Measurements from ENCODE around the gene NFU1. TPM values are rescaled to one million over a fixed set of nuclear protein-coding genes. Genes with fewer than 3 reads are reported as not detected.

Gene NFU1
- total RNA-seq, 2 experiments from 2014 or later, result 15.4 to 30.5 TPM

GRCh38 chr2:69368588-69368987 lies 68.6 kb downstream of the NFU1 start:
- POLR2A ChIA-PET, result no interaction called here
- BruUV-seq (replicated peaks), result no TSS peak
- H4K20me1 ChIP-seq (ENCODE audit: insufficient read depth, low read length), result no peaks in the 10 kb centered on the region
- peaks cover 77% of the 10 kb centered on the region for H3K36me3 ChIP-seq (ENCODE audit: insufficient read depth, low read length)
- intact Hi-C loops (cut with micrococcal nuclease; ENCODE audit: unreplicated experiment), result no loop called here
- no peaks in the 10 kb centered on the region for H3K9me2 ChIP-seq (ENCODE audit: insufficient read depth, low read length)
- TF ChIP-seq, protein P1, sequence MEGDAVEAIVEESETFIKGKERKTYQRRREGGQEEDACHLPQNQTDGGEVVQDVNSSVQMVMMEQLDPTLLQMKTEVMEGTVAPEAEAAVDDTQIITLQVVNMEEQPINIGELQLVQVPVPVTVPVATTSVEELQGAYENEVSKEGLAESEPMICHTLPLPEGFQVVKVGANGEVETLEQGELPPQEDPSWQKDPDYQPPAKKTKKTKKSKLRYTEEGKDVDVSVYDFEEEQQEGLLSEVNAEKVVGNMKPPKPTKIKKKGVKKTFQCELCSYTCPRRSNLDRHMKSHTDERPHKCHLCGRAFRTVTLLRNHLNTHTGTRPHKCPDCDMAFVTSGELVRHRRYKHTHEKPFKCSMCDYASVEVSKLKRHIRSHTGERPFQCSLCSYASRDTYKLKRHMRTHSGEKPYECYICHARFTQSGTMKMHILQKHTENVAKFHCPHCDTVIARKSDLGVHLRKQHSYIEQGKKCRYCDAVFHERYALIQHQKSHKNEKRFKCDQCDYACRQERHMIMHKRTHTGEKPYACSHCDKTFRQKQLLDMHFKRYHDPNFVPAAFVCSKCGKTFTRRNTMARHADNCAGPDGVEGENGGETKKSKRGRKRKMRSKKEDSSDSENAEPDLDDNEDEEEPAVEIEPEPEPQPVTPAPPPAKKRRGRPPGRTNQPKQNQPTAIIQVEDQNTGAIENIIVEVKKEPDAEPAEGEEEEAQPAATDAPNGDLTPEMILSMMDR (conservative IDR thresholded peaks at IDR 0.05; ENCODE audit: low read length), result no peak
- no peak for TF ChIP-seq EZH2phosphoT487 (IDR thresholded peaks at IDR 0.05; ENCODE audit: borderline replicate concordance, low read depth, low read length)
- H3K9me3 ChIP-seq (ENCODE audit: low read length), result no peaks in the 10 kb centered on the region
- H3K27ac ChIP-seq (ENCODE audit: low read depth, low read length, poor library complexity, severe bottlenecking), result no peak overlapping the region
- H3K4me3 ChIP-seq (ENCODE audit: low read depth, low read length, poor library complexity, severe bottlenecking), result no peak overlapping the region
- H3K79me2 ChIP-seq (ENCODE audit: insufficient read depth, low read depth, low read length), result peaks cover under 1% of the 10 kb centered on the region; the same call in 1 of the 2 replicates
- H2AFZ ChIP-seq (ENCODE audit: low read length), result no peak overlapping the region
- H3K4me2 ChIP-seq (ENCODE audit: low read length), result no peak overlapping the region
- DNase-seq (ENCODE audit: low spot score), result no peak
- no peaks in the 10 kb centered on the region for H3K4me1 ChIP-seq (ENCODE audit: insufficient read depth, low read length, poor library complexity, severe bottlenecking)
- CTCF ChIA-PET (ENCODE audit: unreplicated experiment), result no interaction called here

DNA sequence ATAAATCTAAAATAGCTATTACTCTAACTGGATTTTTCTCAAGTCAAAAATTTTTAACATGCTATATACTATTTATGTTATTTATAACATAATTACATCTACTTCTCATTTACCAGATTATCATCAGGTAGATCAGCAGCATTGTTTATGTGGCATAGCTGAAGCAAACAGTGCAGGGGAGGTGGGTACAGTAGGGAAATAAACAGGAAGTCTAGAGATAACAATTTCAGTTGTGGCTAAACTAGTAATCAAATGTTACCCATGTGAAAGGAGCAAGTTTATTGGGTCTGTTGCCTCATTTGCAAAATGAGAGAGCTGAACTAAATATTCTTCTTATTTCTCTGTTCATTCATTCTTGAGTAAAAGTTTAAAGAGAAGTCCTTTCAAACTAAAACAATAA lies 77.9 kb downstream of the NFU1 start:
- TF ChIP-seq, protein P1 (conservative IDR thresholded peaks at IDR 0.05; ENCODE audit: low read length), result no peak
- no peak for TF ChIP-seq EZH2phosphoT487 (IDR thresholded peaks at IDR 0.05; ENCODE audit: borderline replicate concordance, low read depth, low read length)

DNA sequence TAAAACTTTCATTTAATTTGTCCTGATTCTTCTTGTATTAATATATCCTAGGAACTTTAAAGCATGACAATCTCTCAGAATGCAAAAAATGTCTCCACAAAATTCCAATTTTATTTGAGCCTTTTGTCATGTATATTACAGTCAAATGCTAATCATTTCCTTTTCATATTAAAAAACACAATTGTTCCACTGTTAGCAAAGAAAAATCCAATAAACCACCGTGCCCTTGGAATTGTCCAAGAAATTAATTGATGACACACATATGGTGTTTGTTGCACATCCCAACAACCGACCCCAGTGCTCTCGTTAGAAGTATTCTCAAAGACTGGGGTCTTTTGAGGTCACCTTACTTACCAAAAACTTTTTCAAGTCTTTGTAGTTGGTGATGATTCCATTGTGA lies 78.3 kb downstream of the NFU1 start:
- no TSS peak for BruUV-seq (replicated peaks)
- ChIA-PET POLR2A (no interaction called here), CTCF (ENCODE audit: unreplicated experiment) (no interaction called here)
- H2AFZ ChIP-seq (ENCODE audit: low read length), result no peak overlapping the region
- DNase-seq (ENCODE audit: low spot score), result no peak
- no peak overlapping the region for H3K27ac ChIP-seq (ENCODE audit: low read depth, low read length, poor library complexity, severe bottlenecking)
- no peak for TF ChIP-seq EZH2phosphoT487 (IDR thresholded peaks at IDR 0.05; ENCODE audit: borderline replicate concordance, low read depth, low read length)
- H3K79me2 ChIP-seq (ENCODE audit: insufficient read depth, low read depth, low read length), result no peaks in the 10 kb centered on the region
- H3K9me2 ChIP-seq (ENCODE audit: insufficient read depth, low read length), result no peaks in the 10 kb centered on the region
- no peak overlapping the region for H3K4me2 ChIP-seq (ENCODE audit: low read length)
- intact Hi-C loops (cut with micrococcal nuclease; ENCODE audit: unreplicated experiment), result no loop called here
- no peaks in the 10 kb centered on the region for H4K20me1 ChIP-seq (ENCODE audit: insufficient read depth, low read length)
- no peaks in the 10 kb centered on the region for H3K9me3 ChIP-seq (ENCODE audit: low read length)
- no peaks in the 10 kb centered on the region for H3K4me1 ChIP-seq (ENCODE audit: insufficient read depth, low read length, poor library complexity, severe bottlenecking)
- peaks cover 92% of the 10 kb centered on the region for H3K36me3 ChIP-seq (ENCODE audit: insufficient read depth, low read length)
- no peak overlapping the region for H3K4me3 ChIP-seq (ENCODE audit: low read depth, low read length, poor library complexity, severe bottlenecking)

More for the DNA sequence above, 77.9 kb downstream of the NFU1 start:
- no peak overlapping the region for H3K4me2 ChIP-seq (ENCODE audit: low read length)
- no peak for DNase-seq (ENCODE audit: low spot score)
- ChIA-PET POLR2A (no interaction called here), CTCF (ENCODE audit: unreplicated experiment) (no interaction called here)
- H3K9me2 ChIP-seq (ENCODE audit: insufficient read depth, low read length), result no peaks in the 10 kb centered on the region
- H3K36me3 ChIP-seq (ENCODE audit: insufficient read depth, low read length), result peaks cover 88% of the 10 kb centered on the region
- no peaks in the 10 kb centered on the region for H3K9me3 ChIP-seq (ENCODE audit: low read length)
- H4K20me1 ChIP-seq (ENCODE audit: insufficient read depth, low read length), result no peaks in the 10 kb centered on the region
- intact Hi-C loops (cut with micrococcal nuclease; ENCODE audit: unreplicated experiment), result no loop called here
- H3K27ac ChIP-seq (ENCODE audit: low read depth, low read length, poor library complexity, severe bottlenecking), result no peak overlapping the region
- BruUV-seq (replicated peaks), result no TSS peak
- no peaks in the 10 kb centered on the region for H3K79me2 ChIP-seq (ENCODE audit: insufficient read depth, low read depth, low read length)
- no peaks in the 10 kb centered on the region for H3K4me1 ChIP-seq (ENCODE audit: insufficient read depth, low read length, poor library complexity, severe bottlenecking)
- no peak overlapping the region for H2AFZ ChIP-seq (ENCODE audit: low read length)
- H3K4me3 ChIP-seq (ENCODE audit: low read depth, low read length, poor library complexity, severe bottlenecking), result no peak overlapping the region

Measured in OCI-LY7 (cell line).